Measurements from ENCODE around the gene TNNT1. TPM values are rescaled to one million over a fixed set of nuclear protein-coding genes. Genes with fewer than 3 reads are reported as not detected.
A peak's percentile ranks its signal among the peaks of the same experiment; 100 is the strongest.
"Not testable (repeated sequence)": the region's sequence is repeated elsewhere in the genome, so short reads cannot be mapped to it uniquely, and the experiment has no call there.

The TNNT1 gene
- total and polyA plus RNA-seq, 2 experiments from 2014 or later = 11.5 to 32.1 TPM

GRCh38 chr19:55172741-55173140 is 23.7 kb upstream of the TNNT1 start:
- peaks cover 7% of the 10 kb centered on the region for H3K4me1 ChIP-seq (ENCODE audit: insufficient read depth)
- no peaks in the 10 kb centered on the region for H3K9me3 ChIP-seq (ENCODE audit: low read depth)
- H2AFZ ChIP-seq = no peak overlapping the region
- H3K4me2 ChIP-seq = no peak overlapping the region
- H3K4me3 ChIP-seq = no peak overlapping the region
- no peaks in the 10 kb centered on the region for H3K79me2 ChIP-seq
- H3K27me3 ChIP-seq = peaks cover 80% of the 10 kb centered on the region
- no peak for DNase-seq (ENCODE audit: low spot score)
- H3K9me2 ChIP-seq (replicated peaks; ENCODE audit: insufficient read depth) = no peaks in the 10 kb centered on the region
- H4K20me1 ChIP-seq (ENCODE audit: insufficient read depth, poor library complexity, severe bottlenecking) = no peaks in the 10 kb centered on the region
- 23% methylated on average over 12 of the region's 12 CpGs for WGBS (ENCODE audit: low lambda C conversion rate, missing lambda C conversion rate)
- TF ChIP-seq EZH2phosphoT487 (IDR thresholded peaks at IDR 0.05; ENCODE audit: low read depth, severe bottlenecking, unreplicated experiment) (peak; percentile 39), EZH2 (IDR thresholded peaks at IDR 0.05; ENCODE audit: borderline replicate concordance) (no peak)
- no peaks in the 10 kb centered on the region for H3K36me3 ChIP-seq (replicated peaks; ENCODE audit: insufficient read depth, low read depth)
- no peak overlapping the region for H3K27ac ChIP-seq

DNA sequence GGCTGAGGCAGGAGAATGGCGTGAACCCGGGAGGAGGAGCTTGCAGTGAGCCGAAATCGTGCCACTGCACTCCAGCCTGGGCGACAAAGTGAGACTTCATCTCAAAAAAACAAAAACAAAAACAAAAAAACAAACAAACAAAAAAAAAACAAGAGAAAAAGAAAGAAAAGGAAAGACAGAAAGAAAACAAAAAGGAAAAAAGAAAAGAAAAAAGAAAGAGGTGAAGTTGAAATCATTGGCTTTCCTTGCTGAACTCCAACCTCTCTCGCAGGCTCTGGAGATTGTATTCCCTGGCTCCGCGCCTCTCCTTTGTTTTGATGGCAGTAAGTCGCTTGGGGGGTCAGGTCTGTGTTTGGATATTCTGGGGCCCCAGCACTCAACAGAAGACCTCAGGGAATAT is 23.3 kb upstream of the TNNT1 start:
- H3K9me3 ChIP-seq (ENCODE audit: low read depth); H3K9me2 ChIP-seq (replicated peaks; ENCODE audit: insufficient read depth); H3K36me3 ChIP-seq (replicated peaks; ENCODE audit: insufficient read depth, low read depth); H3K4me3 ChIP-seq; H3K4me2 ChIP-seq; H4K20me1 ChIP-seq (ENCODE audit: insufficient read depth, poor library complexity, severe bottlenecking); DNase-seq (ENCODE audit: low spot score); H3K4me1 ChIP-seq (ENCODE audit: insufficient read depth); H3K79me2 ChIP-seq; H2AFZ ChIP-seq; H3K27ac ChIP-seq: not testable (repeated sequence)
- WGBS (ENCODE audit: low lambda C conversion rate, missing lambda C conversion rate) = 74% methylated on average over 9 of the region's 9 CpGs
- H3K27me3 ChIP-seq = peaks cover 76% of the 10 kb centered on the region

- Histone ChIP-seq H3K4me3 (no peak overlapping the region), H4K20me1 (ENCODE audit: insufficient read depth, poor library complexity, severe bottlenecking) (no peaks in the 10 kb centered on the region), H3K27ac (no peak overlapping the region), H2AFZ (no peak overlapping the region), H3K4me2 (no peak overlapping the region), H3K36me3 (replicated peaks; ENCODE audit: insufficient read depth, low read depth) (no peaks in the 10 kb centered on the region), H3K79me2 (no peaks in the 10 kb centered on the region), H3K4me1 (ENCODE audit: insufficient read depth) (peaks cover 10% of the 10 kb centered on the region), H3K27me3 (peaks cover 67% of the 10 kb centered on the region), H3K9me3 (ENCODE audit: low read depth) (no peaks in the 10 kb centered on the region), H3K9me2 (replicated peaks; ENCODE audit: insufficient read depth) (no peaks in the 10 kb centered on the region)
- no peak for DNase-seq (ENCODE audit: low spot score)
- TF ChIP-seq EZH2phosphoT487 (IDR thresholded peaks at IDR 0.05; ENCODE audit: low read depth, severe bottlenecking, unreplicated experiment) = no peak
- TF ChIP-seq EZH2 (IDR thresholded peaks at IDR 0.05; ENCODE audit: borderline replicate concordance) = no peak
- TF ChIP-seq, protein P1, sequence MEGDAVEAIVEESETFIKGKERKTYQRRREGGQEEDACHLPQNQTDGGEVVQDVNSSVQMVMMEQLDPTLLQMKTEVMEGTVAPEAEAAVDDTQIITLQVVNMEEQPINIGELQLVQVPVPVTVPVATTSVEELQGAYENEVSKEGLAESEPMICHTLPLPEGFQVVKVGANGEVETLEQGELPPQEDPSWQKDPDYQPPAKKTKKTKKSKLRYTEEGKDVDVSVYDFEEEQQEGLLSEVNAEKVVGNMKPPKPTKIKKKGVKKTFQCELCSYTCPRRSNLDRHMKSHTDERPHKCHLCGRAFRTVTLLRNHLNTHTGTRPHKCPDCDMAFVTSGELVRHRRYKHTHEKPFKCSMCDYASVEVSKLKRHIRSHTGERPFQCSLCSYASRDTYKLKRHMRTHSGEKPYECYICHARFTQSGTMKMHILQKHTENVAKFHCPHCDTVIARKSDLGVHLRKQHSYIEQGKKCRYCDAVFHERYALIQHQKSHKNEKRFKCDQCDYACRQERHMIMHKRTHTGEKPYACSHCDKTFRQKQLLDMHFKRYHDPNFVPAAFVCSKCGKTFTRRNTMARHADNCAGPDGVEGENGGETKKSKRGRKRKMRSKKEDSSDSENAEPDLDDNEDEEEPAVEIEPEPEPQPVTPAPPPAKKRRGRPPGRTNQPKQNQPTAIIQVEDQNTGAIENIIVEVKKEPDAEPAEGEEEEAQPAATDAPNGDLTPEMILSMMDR (IDR thresholded peaks at IDR 0.05; ENCODE audit: poor library complexity) = no peak
- WGBS (ENCODE audit: low lambda C conversion rate, missing lambda C conversion rate) = 79% methylated on average over 5 of the region's 5 CpGs
These were observed 22.4 kb upstream of the TNNT1 start for GRCh38 chr19:55171440-55171839.

- Histone ChIP-seq H4K20me1 (ENCODE audit: insufficient read depth, poor library complexity, severe bottlenecking) (no peaks in the 10 kb centered on the region), H3K4me2 (no peak overlapping the region), H3K9me3 (ENCODE audit: low read depth) (no peaks in the 10 kb centered on the region), H3K27ac (no peak overlapping the region), H3K4me3 (no peak overlapping the region), H3K27me3 (peaks cover 47% of the 10 kb centered on the region), H3K36me3 (replicated peaks; ENCODE audit: insufficient read depth, low read depth) (no peaks in the 10 kb centered on the region), H3K9me2 (replicated peaks; ENCODE audit: insufficient read depth) (no peaks in the 10 kb centered on the region), H3K4me1 (ENCODE audit: insufficient read depth) (peaks cover 10% of the 10 kb centered on the region), H2AFZ (no peak overlapping the region), H3K79me2 (no peaks in the 10 kb centered on the region)
- no peak for DNase-seq (ENCODE audit: low spot score)
- TF ChIP-seq, protein P1 (IDR thresholded peaks at IDR 0.05; ENCODE audit: poor library complexity) = no peak
- no peak for TF ChIP-seq EZH2 (IDR thresholded peaks at IDR 0.05; ENCODE audit: borderline replicate concordance)
- no peak for TF ChIP-seq EZH2phosphoT487 (IDR thresholded peaks at IDR 0.05; ENCODE audit: low read depth, severe bottlenecking, unreplicated experiment)
- 76% methylated on average over 4 of the region's 4 CpGs for WGBS (ENCODE audit: low lambda C conversion rate, missing lambda C conversion rate)
These were observed 20.1 kb upstream of the TNNT1 start for GRCh38 chr19:55169136-55169535.
